ENCODE data around the gene CHMP6.

Gene CHMP6

DNA sequence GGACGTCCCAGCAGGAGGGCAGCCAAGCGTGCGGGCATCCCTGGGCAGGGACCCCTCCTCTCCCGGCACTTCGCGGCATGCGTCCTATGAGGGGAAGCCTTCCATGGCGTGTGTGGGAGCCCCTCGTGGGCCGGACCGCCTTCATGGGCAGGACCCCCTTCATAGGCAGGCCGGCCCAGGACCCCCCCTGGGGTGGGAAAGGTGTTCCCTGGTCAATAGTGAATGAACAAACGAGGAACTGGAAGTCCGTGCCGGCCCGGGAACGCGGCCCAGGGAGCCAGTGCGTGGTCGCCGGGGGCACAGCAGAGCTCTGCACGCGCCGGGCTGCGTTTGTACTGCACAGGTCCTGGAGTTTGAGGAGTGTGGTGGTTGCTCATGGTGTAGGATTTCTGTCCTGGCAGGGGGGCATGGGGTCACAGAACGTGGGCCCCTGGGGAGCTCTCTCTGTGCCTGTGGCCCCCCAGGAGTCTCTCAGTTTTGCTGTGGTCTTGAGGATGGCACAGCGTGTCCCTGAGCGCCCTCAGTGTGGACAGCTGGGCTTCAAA is 57.3 kb downstream of the CHMP6 start:
- DNase-seq (ENCODE audit: low read depth): no peak
- TF ChIP-seq, protein P1, sequence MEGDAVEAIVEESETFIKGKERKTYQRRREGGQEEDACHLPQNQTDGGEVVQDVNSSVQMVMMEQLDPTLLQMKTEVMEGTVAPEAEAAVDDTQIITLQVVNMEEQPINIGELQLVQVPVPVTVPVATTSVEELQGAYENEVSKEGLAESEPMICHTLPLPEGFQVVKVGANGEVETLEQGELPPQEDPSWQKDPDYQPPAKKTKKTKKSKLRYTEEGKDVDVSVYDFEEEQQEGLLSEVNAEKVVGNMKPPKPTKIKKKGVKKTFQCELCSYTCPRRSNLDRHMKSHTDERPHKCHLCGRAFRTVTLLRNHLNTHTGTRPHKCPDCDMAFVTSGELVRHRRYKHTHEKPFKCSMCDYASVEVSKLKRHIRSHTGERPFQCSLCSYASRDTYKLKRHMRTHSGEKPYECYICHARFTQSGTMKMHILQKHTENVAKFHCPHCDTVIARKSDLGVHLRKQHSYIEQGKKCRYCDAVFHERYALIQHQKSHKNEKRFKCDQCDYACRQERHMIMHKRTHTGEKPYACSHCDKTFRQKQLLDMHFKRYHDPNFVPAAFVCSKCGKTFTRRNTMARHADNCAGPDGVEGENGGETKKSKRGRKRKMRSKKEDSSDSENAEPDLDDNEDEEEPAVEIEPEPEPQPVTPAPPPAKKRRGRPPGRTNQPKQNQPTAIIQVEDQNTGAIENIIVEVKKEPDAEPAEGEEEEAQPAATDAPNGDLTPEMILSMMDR (IDR thresholded peaks at IDR 0.05; ENCODE audit: low read depth, low read length, missing control alignments): no peak
- no peak overlapping the region for H3K4me3 ChIP-seq (ENCODE audit: low read depth, low read length)

- H3K4me3 ChIP-seq (ENCODE audit: low read depth, low read length): no peak overlapping the region
- TF ChIP-seq, protein P1 (IDR thresholded peaks at IDR 0.05; ENCODE audit: low read depth, low read length, missing control alignments): no peak
- no peak for DNase-seq (ENCODE audit: low read depth)
Measured at GRCh38 chr17:81049372-81049911, 57.8 kb downstream of the CHMP6 start.

Data from GM12864 (cell line).